ENCODE data around the gene PKHD1. TPM values are rescaled to one million over a fixed set of nuclear protein-coding genes. Genes with fewer than 3 reads are reported as not detected.

PKHD1 gene
- total RNA-seq, 1 donor from 2014 or later, result 1.6 TPM

DNA sequence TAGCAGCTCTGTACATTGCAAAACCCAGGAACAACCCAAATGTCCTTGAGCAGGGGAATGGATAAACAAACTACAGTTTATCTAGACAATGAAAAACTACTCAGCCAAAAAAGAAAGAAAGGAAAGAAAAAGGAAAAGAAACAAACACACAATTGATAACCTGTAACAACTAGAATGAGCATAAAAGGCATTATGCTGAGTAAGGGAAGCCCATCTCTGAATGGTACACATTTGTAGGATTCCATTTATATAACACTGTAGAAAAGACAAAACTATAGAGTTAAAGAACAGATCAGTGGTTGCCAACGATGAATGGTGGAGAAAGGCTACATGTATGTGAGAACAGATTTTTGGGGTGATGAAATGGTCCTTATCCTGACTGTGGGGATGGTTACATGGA is 454.0 kb downstream of the PKHD1 start:
- H3K4me3 ChIP-seq (ENCODE audit: low read depth, low read length), result no peak overlapping the region
- TF ChIP-seq CTCF (IDR thresholded peaks at IDR 0.05; ENCODE audit: insufficient read depth, low read length, poor library complexity, severe bottlenecking), result no peak
- no peak for DNase-seq (ENCODE audit: low read depth)

GRCh38 chr6:51630011-51630410 is 457.4 kb downstream of the PKHD1 start:
- Histone ChIP-seq H3K27me3 (ENCODE audit: control insufficient read depth, insufficient read depth, low read length) (no peaks in the 10 kb centered on the region), H3K4me3 (ENCODE audit: low read depth, low read length) (no peak overlapping the region), H3K36me3 (ENCODE audit: control insufficient read depth, insufficient read depth, low read length) (no peaks in the 10 kb centered on the region)
- TF ChIP-seq CTCF (IDR thresholded peaks at IDR 0.05; ENCODE audit: insufficient read depth, low read length, poor library complexity, severe bottlenecking), result no peak
- DNase-seq (ENCODE audit: low read depth), result no peak

More for the DNA sequence above, 454.0 kb downstream of the PKHD1 start:
- Histone ChIP-seq H3K36me3 (ENCODE audit: control insufficient read depth, insufficient read depth, low read length) (no peaks in the 10 kb centered on the region), H3K27me3 (ENCODE audit: control insufficient read depth, insufficient read depth, low read length) (no peaks in the 10 kb centered on the region)

DNA sequence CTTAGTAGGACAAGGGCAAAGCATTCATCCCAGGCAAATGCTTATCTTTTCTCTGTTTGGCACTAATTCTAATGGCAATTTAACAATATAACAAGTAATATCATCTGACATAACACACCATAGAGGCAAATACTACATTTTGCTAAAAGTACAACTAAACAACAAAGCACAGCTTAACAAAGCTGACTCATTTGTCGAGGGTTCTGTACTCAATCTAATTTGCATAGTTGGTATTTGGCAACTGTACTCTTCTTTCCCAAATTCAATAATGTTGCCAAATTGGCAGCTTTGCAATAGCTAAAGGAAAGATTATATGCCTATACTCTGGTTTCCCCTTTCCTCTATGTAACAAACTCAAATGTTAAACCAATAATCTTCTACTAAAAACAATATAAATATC is 461.0 kb downstream of the PKHD1 start:
- no peak for TF ChIP-seq CTCF (IDR thresholded peaks at IDR 0.05; ENCODE audit: insufficient read depth, low read length, poor library complexity, severe bottlenecking)
- no peaks in the 10 kb centered on the region for H3K36me3 ChIP-seq (ENCODE audit: control insufficient read depth, insufficient read depth, low read length)
- H3K27me3 ChIP-seq (ENCODE audit: control insufficient read depth, insufficient read depth, low read length), result no peaks in the 10 kb centered on the region
- no peak overlapping the region for H3K4me3 ChIP-seq (ENCODE audit: low read depth, low read length)
- DNase-seq (ENCODE audit: low read depth), result no peak

DNA sequence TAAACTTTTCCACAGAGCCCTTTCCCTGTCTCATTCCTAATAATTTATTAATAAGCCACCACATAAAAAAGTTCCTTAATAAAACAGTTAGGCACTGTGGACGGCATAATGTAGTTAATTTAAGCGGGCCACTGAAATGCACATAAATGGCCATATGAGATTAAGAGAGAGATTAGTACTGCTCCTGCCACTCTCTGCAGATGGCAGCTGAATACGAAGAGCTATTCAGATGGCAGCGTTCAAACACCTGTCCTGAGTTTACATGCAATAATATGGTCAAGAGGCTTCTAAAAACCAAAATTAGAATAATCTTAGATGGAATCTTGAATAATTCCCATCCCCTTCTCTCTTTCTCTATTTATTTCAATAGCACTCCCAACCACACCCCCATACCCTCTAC is 461.8 kb downstream of the PKHD1 start:
- no peak for TF ChIP-seq CTCF (IDR thresholded peaks at IDR 0.05; ENCODE audit: insufficient read depth, low read length, poor library complexity, severe bottlenecking)
- Histone ChIP-seq H3K27me3 (ENCODE audit: control insufficient read depth, insufficient read depth, low read length) (no peaks in the 10 kb centered on the region), H3K4me3 (ENCODE audit: low read depth, low read length) (no peak overlapping the region), H3K36me3 (ENCODE audit: control insufficient read depth, insufficient read depth, low read length) (no peaks in the 10 kb centered on the region)
- DNase-seq (ENCODE audit: low read depth), result no peak

DNA sequence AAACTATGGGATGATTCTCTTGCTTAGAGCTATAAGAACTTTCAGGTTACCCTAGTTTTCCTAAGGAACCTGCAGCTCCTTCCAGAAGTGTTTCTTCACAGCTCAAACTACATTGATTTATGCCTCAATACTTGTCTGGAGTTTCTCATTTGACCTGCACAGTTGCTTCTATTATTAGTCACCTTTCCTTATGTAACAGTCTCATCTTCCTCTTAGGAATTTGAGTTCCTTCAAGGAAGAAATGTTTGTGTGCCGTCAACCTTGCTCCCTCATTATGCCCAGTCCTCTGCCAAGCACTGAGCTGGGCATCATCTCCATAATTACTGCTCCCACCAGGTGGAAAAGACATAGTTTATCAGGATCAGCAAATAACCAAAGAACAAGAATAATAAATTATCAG is 466.4 kb downstream of the PKHD1 start:
- Histone ChIP-seq H3K4me3 (ENCODE audit: low read depth, low read length) (no peak overlapping the region), H3K36me3 (ENCODE audit: control insufficient read depth, insufficient read depth, low read length) (no peaks in the 10 kb centered on the region), H3K27me3 (ENCODE audit: control insufficient read depth, insufficient read depth, low read length) (no peaks in the 10 kb centered on the region)
- DNase-seq (ENCODE audit: low read depth), result no peak
- no peak for TF ChIP-seq CTCF (IDR thresholded peaks at IDR 0.05; ENCODE audit: insufficient read depth, low read length, poor library complexity, severe bottlenecking)

- H3K36me3 ChIP-seq (ENCODE audit: control insufficient read depth, insufficient read depth, low read length), result no peaks in the 10 kb centered on the region
- DNase-seq (ENCODE audit: low read depth), result no peak
- no peaks in the 10 kb centered on the region for H3K27me3 ChIP-seq (ENCODE audit: control insufficient read depth, insufficient read depth, low read length)
- no peak for TF ChIP-seq CTCF (IDR thresholded peaks at IDR 0.05; ENCODE audit: insufficient read depth, low read length, poor library complexity, severe bottlenecking)
- no peak overlapping the region for H3K4me3 ChIP-seq (ENCODE audit: low read depth, low read length)
These were observed 468.2 kb downstream of the PKHD1 start for GRCh38 chr6:51619042-51619799.
